ENCODE measurements around the gene GPC3. TPM values are rescaled to one million over a fixed set of nuclear protein-coding genes. Genes with fewer than 3 reads are reported as not detected.

GPC3 gene
- total and polyA plus RNA-seq, 4 donors, result 70.5 to 109 (median 76.3) TPM

- Histone ChIP-seq H3K9me3 (ENCODE audit: control insufficient read depth, insufficient read depth, low read length) (no peaks in the 10 kb centered on the region), H3K4me3 (ENCODE audit: low read depth, low read length) (no peak overlapping the region), H3K36me3 (ENCODE audit: control insufficient read depth, insufficient read depth, low read length) (no peaks in the 10 kb centered on the region), H3K27me3 (ENCODE audit: control insufficient read depth, insufficient read depth, low read length) (peaks cover 2% of the 10 kb centered on the region), H3K27ac (ENCODE audit: low read depth, low read length) (no peak overlapping the region), H3K4me1 (ENCODE audit: control insufficient read depth, insufficient read depth, low read length) (peaks cover 8% of the 10 kb centered on the region)
- DNase-seq (ENCODE audit: low read depth in 4 of 6, low spot score in 6 of 6), result peak in 1 of 6 donors; percentile 14
- WGBS (ENCODE audit: insufficient coverage), result 51% methylated on average over 10 of the region's 10 CpGs
These were observed 488.0 kb downstream of the GPC3 start for GRCh38 chrX:133497356-133497755.

- Histone ChIP-seq H3K27ac (ENCODE audit: low read depth, low read length) (peak overlapping the region; percentile 8), H3K36me3 (ENCODE audit: control insufficient read depth, insufficient read depth, low read length) (no peaks in the 10 kb centered on the region)
These were observed 489.7 kb downstream of the GPC3 start for GRCh38 chrX:133495464-133496391.

GRCh38 chrX:133493366-133493765 lies 492.0 kb downstream of the GPC3 start:
- H3K27ac ChIP-seq (ENCODE audit: low read depth, low read length), result no peak overlapping the region
- H3K9me3 ChIP-seq (ENCODE audit: control insufficient read depth, insufficient read depth, low read length), result no peaks in the 10 kb centered on the region
- H3K4me1 ChIP-seq (ENCODE audit: control insufficient read depth, insufficient read depth, low read length), result peaks cover 8% of the 10 kb centered on the region
- H3K27me3 ChIP-seq (ENCODE audit: control insufficient read depth, insufficient read depth, low read length), result peaks cover 2% of the 10 kb centered on the region
- no peaks in the 10 kb centered on the region for H3K36me3 ChIP-seq (ENCODE audit: control insufficient read depth, insufficient read depth, low read length)
- no peak overlapping the region for H3K4me3 ChIP-seq (ENCODE audit: low read depth, low read length)
- 83% methylated on average over 1 of the region's 4 CpGs for WGBS (ENCODE audit: insufficient coverage)
- no peak for DNase-seq (ENCODE audit: low read depth in 4 of 6, low spot score in 6 of 6)

More at GRCh38 chrX:133495464-133496391, 489.7 kb downstream of the GPC3 start:
- Histone ChIP-seq H3K4me1 (ENCODE audit: control insufficient read depth, insufficient read depth, low read length) (peaks cover 8% of the 10 kb centered on the region), H3K4me3 (ENCODE audit: low read depth, low read length) (no peak overlapping the region), H3K9me3 (ENCODE audit: control insufficient read depth, insufficient read depth, low read length) (no peaks in the 10 kb centered on the region), H3K27me3 (ENCODE audit: control insufficient read depth, insufficient read depth, low read length) (peaks cover 2% of the 10 kb centered on the region)
- WGBS (ENCODE audit: insufficient coverage), result 51% methylated on average over 13 of the region's 16 CpGs
- peak in 4 of 6 donors; percentile 17 to 80 (median 28) for DNase-seq (ENCODE audit: low read depth in 4 of 6, low spot score in 6 of 6)

- Histone ChIP-seq H3K4me1 (ENCODE audit: control insufficient read depth, insufficient read depth, low read length) (no peaks in the 10 kb centered on the region), H3K27ac (ENCODE audit: low read depth, low read length) (no peak overlapping the region), H3K36me3 (ENCODE audit: control insufficient read depth, insufficient read depth, low read length) (no peaks in the 10 kb centered on the region), H3K9me3 (ENCODE audit: control insufficient read depth, insufficient read depth, low read length) (no peaks in the 10 kb centered on the region), H3K4me3 (ENCODE audit: low read depth, low read length) (no peak overlapping the region), H3K27me3 (ENCODE audit: control insufficient read depth, insufficient read depth, low read length) (no peaks in the 10 kb centered on the region)
- WGBS (ENCODE audit: insufficient coverage), result 75% methylated on average over 1 of the region's 1 CpG
- no peak for DNase-seq (ENCODE audit: low read depth in 4 of 6, low spot score in 6 of 6)
These were observed 494.4 kb downstream of the GPC3 start for GRCh38 chrX:133490955-133491354.

Small RNA genes lying within 50 kb of the gene (small RNA-seq; reads per million reads assigned to genes)
- gene RNU6-203P (ENCODE audit: low replicate concordance), result not detected

Measured in spinal cord (tissue), 10 donors.